GM19397 (cell line): ENCODE data around the gene GRIFIN.

Source experiments
- ATAC-seq: cut with Tn5 transposase; IDR thresholded peaks from one replicate; pipeline ENCODE4 v1.9.1; 2021; ENCODE audit warnings: mild to moderate bottlenecking, moderate library complexity; ENCODE audit not compliant: unreplicated experiment

Gene GRIFIN

GRCh38 chr7:2499719-2500430, 23.7 kb upstream of the GRIFIN start:
- ATAC-seq, result no peak

- no peak for ATAC-seq
Observed at GRCh38 chr7:2499181-2499580, 23.0 kb upstream of the GRIFIN start.

GRCh38 chr7:2498708-2499107, 22.5 kb upstream of the GRIFIN start:
- ATAC-seq, result no peak

- no peak for ATAC-seq
Observed at GRCh38 chr7:2497500-2498336, 21.5 kb upstream of the GRIFIN start.

GRCh38 chr7:2497065-2497464, 20.9 kb upstream of the GRIFIN start:
- no peak for ATAC-seq

GRCh38 chr7:2496375-2496774, 20.2 kb upstream of the GRIFIN start:
- no peak for ATAC-seq

- no peak for ATAC-seq
Observed at GRCh38 chr7:2495418-2496299, 19.5 kb upstream of the GRIFIN start.

GRCh38 chr7:2494191-2495130, 18.3 kb upstream of the GRIFIN start:
- ATAC-seq, result no peak

GRCh38 chr7:2493205-2494164, 17.3 kb upstream of the GRIFIN start:
- no peak for ATAC-seq

- ATAC-seq, result no peak
Observed at GRCh38 chr7:2492038-2492437, 15.8 kb upstream of the GRIFIN start.

GRCh38 chr7:2490181-2490651, 14.0 kb upstream of the GRIFIN start:
- no peak for ATAC-seq

GRCh38 chr7:2488681-2489080, 12.5 kb upstream of the GRIFIN start:
- no peak for ATAC-seq

GRCh38 chr7:2488272-2488645, 12.1 kb upstream of the GRIFIN start:
- ATAC-seq, result no peak

GRCh38 chr7:2487586-2488271, 11.5 kb upstream of the GRIFIN start:
- ATAC-seq, result no peak

- ATAC-seq, result no peak
Observed at GRCh38 chr7:2484868-2485267, 8.7 kb upstream of the GRIFIN start.

- ATAC-seq, result no peak
Observed at GRCh38 chr7:2483494-2483893, 7.3 kb upstream of the GRIFIN start.

GRCh38 chr7:2482725-2483451, 6.7 kb upstream of the GRIFIN start:
- no peak for ATAC-seq

- ATAC-seq, result no peak
Observed at GRCh38 chr7:2481195-2481594, 5.0 kb upstream of the GRIFIN start.
